OCI-LY3 (cell line): Measurements from ENCODE around the gene C2orf76.

Experiments used
- CTCF ChIP-seq: fragments of 200-600, 300-600 bp; sonication (generic); IDR thresholded peaks from 2 replicates; pipeline ENCODE4 v1.5.1; 2014; ENCODE audit warnings: antibody characterized with exemption, low read length, low read depth
- EZH2phosphoT487 ChIP-seq: fragments of 200-600 bp; shearing (Covaris generic); IDR thresholded peaks from 2 replicates; pipeline ENCODE4 v1.6.1; 2018; ENCODE audit warnings: antibody characterized with exemption, mixed run types, low read depth

DNA sequence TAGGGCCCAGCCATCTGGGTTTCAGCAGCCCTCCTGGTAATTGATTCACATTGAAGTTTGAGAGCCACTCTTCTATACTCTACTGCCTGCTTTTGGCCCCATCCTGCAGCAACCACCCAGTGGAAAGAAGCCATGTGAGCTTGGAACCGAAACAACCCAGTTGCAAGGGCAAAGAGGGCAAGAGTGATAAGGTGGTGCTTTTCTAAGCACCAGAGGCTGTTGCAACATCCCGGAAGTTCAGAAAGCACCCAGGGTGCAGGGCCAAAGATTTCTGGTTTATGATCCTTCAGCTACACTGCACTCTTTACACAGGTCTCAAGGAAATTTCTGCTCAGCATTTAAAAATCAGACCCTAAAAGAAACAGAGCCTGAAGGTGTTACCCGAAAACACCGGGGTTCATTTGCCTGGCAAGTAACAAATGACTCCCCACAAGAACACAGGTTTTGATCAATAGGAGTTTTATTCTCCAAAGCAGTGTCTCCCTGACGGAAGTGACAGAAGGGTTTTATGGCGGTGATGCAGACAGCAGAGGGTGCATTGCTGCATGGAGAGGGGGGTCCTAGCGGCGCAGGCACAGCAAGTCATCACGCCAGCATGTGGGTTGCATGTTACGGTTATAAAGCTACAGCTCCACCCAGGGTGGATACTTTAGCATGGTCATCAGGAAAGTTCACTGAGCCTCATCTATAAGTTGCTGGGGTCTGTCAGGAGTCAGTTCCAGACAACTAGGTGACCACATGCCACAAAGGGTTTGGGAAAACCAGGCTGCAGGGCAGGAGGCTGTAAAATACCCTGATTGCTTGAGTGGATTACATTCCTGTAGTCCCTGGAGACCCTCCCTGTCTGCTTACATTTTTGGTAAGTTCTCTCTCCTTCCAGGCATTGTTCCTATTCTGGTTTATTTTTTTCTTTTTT, 36.3 kb upstream of the C2orf76 start:
- TF ChIP-seq CTCF (no peak), EZH2phosphoT487 (no peak)
